HepG2 (cell line): ENCODE data around the gene SDR42E2. TPM values are rescaled to one million over a fixed set of nuclear protein-coding genes. Genes with fewer than 3 reads are reported as not detected.

Source experiments
- EEA1 ChIP-seq: sonication (generic); formaldehyde crosslinking; IDR thresholded peaks from 2 replicates; pipeline ENCODE4 v1.5.1; 2020; ENCODE audit warnings: mild to moderate bottlenecking, missing genetic modification reagents, borderline replicate concordance
- ESRRA ChIP-seq: sonication (generic); formaldehyde crosslinking; IDR thresholded peaks from 2 replicates; pipeline ENCODE4 v1.5.1; 2020; ENCODE audit warnings: mild to moderate bottlenecking, low read depth, missing genetic modification reagents
- MAZ ChIP-seq, 2 experiments: sonication (generic) in 1 of 2; formaldehyde crosslinking in 1 of 2; IDR thresholded peaks; 2 replicates each; pipeline versions ENCODE4 v1.5.0 to v1.6.1; 2012 to 2020; ENCODE audit warnings: low read depth in 2 of 2, mild to moderate bottlenecking in 2 of 2, borderline replicate concordance in 1 of 2, improper control_type of control experiment in 1 of 2, low read length in 1 of 2, missing genetic modification reagents in 1 of 2, moderate library complexity in 1 of 2
- MIER2 ChIP-seq: IDR thresholded peaks from 2 replicates; pipeline ENCODE4 v1.6.1; 2016; ENCODE audit warnings: missing biosample characterization, missing genetic modification reagents
- NFATC3 ChIP-seq: sonication (generic); formaldehyde crosslinking; IDR thresholded peaks from 2 replicates; pipeline ENCODE4 v1.5.1; 2020; ENCODE audit warnings: mild to moderate bottlenecking, missing genetic modification reagents
- PRMT3 ChIP-seq: sonication (generic); formaldehyde crosslinking; IDR thresholded peaks from 2 replicates; pipeline ENCODE4 v1.8.1; 2022; ENCODE audit warnings: low read depth, mild to moderate bottlenecking, moderate library complexity, missing genetic modification reagents, borderline replicate concordance
- SCMH1 ChIP-seq: sonication (generic); formaldehyde crosslinking; IDR thresholded peaks from 2 replicates; pipeline ENCODE4 v1.9.0; 2021; ENCODE audit warnings: missing genetic modification reagents, mild to moderate bottlenecking, borderline replicate concordance
- SKI ChIP-seq: fragments of 450-650 bp; IDR thresholded peaks from one replicate; pipeline ENCODE4 v1.6.1; 2018; ENCODE audit warnings: mild to moderate bottlenecking; ENCODE audit not compliant: partially characterized antibody
- ZBTB7B ChIP-seq: sonication (generic); formaldehyde crosslinking; IDR thresholded peaks from 2 replicates; pipeline ENCODE4 v1.4.0; 2020; ENCODE audit warnings: missing genetic modification reagents
- ZFX ChIP-seq: sonication (generic); formaldehyde crosslinking; IDR thresholded peaks from 2 replicates; pipeline ENCODE4 v1.4.0; 2020; ENCODE audit warnings: mild to moderate bottlenecking, low read depth, missing genetic modification reagents, moderate library complexity
- ZNF121 ChIP-seq: sonication (generic); formaldehyde crosslinking; IDR thresholded peaks from 2 replicates; pipeline ENCODE4 v1.5.0; 2020; ENCODE audit warnings: mild to moderate bottlenecking, missing genetic modification reagents
- ZNF17 ChIP-seq: sonication (generic); formaldehyde crosslinking; IDR thresholded peaks from 2 replicates; pipeline ENCODE4 v1.5.0; 2020; ENCODE audit warnings: mild to moderate bottlenecking, missing genetic modification reagents
- ZNF354B ChIP-seq: sonication (generic); formaldehyde crosslinking; IDR thresholded peaks from 2 replicates; pipeline ENCODE4 v1.8.0; 2022; ENCODE audit warnings: mild to moderate bottlenecking, missing genetic modification reagents
- ZNF605 ChIP-seq: sonication (generic); formaldehyde crosslinking; IDR thresholded peaks from 2 replicates; pipeline ENCODE4 v1.8.0; 2022; ENCODE audit warnings: mild to moderate bottlenecking, missing genetic modification reagents
- ZNF747 ChIP-seq: sonication (generic); formaldehyde crosslinking; IDR thresholded peaks from 2 replicates; pipeline ENCODE4 v1.8.1; 2023; ENCODE audit warnings: missing genetic modification reagents, mild to moderate bottlenecking, borderline replicate concordance
- ZNF749 ChIP-seq: sonication (generic); formaldehyde crosslinking; IDR thresholded peaks from 2 replicates; pipeline ENCODE4 v1.8.0; 2022; ENCODE audit warnings: mild to moderate bottlenecking, missing genetic modification reagents, moderate library complexity, borderline replicate concordance
- ZNF772 ChIP-seq: sonication (generic); formaldehyde crosslinking; IDR thresholded peaks from 2 replicates; pipeline ENCODE4 v1.5.0; 2020; ENCODE audit warnings: mild to moderate bottlenecking, missing genetic modification reagents
- ZNF790 ChIP-seq: sonication (generic); formaldehyde crosslinking; IDR thresholded peaks from 2 replicates; pipeline ENCODE4 v1.8.0; 2022; ENCODE audit warnings: missing genetic modification reagents, mild to moderate bottlenecking, borderline replicate concordance
- ZNF792 ChIP-seq: IDR thresholded peaks from 2 replicates; pipeline ENCODE4 v1.6.1; 2016
- polyA plus RNA-seq, 8 experiments: library from polyadenylated mRNA; depleted of rRNA in 3 of 8; stranded (reverse) in 7 of 8; unstranded in 1 of 8; fragments of >200 nt; fragmentation: Illumina TruSeq in 4 of 8; extraction: Trizol in 4 of 8; gene quantifications; 2 replicates each; pipeline versions ENCODE4 v1.2.1 to v1.2.3, GENCODE V29; 2011 to 2016; ENCODE audit warnings: low read depth in 4 of 8, missing spikeins in 1 of 8, mixed read lengths in 1 of 8; ENCODE audit not compliant: insufficient read depth in 1 of 8
- total RNA-seq, 5 experiments: library from RNA; depleted of rRNA; stranded (reverse); fragments of >200 nt; fragmentation: Illumina TruSeq; extraction: Trizol; gene quantifications; 2 replicates each; pipeline ENCODE4 v1.2.3, GENCODE V29; 2016; ENCODE audit warnings: low read depth in 1 of 5
- TF ChIP-seq, protein P1 (sequence below): sonication (generic); formaldehyde crosslinking; IDR thresholded peaks from 2 replicates; pipeline ENCODE4 v1.4.0; 2020; ENCODE audit warnings: missing genetic modification reagents, mild to moderate bottlenecking, borderline replicate concordance
- TF ChIP-seq, protein P2 (sequence below): sonication (generic); formaldehyde crosslinking; conservative IDR thresholded peaks from 2 replicates; pipeline ENCODE4 v1.4.0; 2020; ENCODE audit warnings: missing genetic modification reagents
- TF ChIP-seq, protein P3 (sequence below): sonication (generic); formaldehyde crosslinking; IDR thresholded peaks from 2 replicates; pipeline ENCODE4 v1.8.1; 2023; ENCODE audit warnings: mild to moderate bottlenecking, inconsistent platforms, moderate library complexity, missing genetic modification reagents, borderline replicate concordance

The SDR42E2 gene
- total and polyA plus RNA-seq, 2 of the 13 experiments (the other 11 are each of a cell fraction or from before 2014, with no cell fraction given): 0.05 to 0.11 TPM

DNA sequence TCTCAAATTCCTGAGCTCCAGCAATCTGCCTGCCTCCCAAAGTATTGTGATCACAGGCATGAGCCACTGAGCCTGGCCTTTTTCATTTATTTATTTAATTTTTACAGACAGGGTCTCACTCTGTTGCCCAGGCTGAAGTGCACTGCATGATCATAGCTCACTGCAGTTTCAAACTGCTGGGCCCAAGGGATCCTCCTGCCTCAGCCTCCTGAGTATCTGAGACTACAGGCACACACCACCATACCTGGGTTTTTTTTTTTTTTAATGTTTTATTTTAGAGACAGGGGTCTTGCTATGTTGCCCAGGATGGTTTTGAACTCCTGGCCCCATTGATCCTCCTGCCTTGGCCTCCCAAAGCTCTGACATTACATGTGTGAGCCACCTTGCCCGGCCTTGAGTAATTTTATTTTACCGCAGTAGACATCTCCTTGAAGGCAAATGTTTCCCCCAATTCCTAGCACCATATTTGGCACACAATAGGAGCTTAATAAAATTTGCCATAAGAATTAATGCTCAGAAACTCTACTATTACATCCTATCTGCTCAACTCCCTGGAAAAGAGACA, 41.9 kb downstream of the SDR42E2 start (continued):
- TF ChIP-seq ZFX (CRISPR knock-in tag) (no peak), ZNF354B (CRISPR knock-in tag) (no peak), MAZ (IDR thresholded peaks at IDR 0.05; ENCODE audit: borderline replicate concordance, low read depth, low read length) (no peak), MAZ (CRISPR knock-in tag; IDR thresholded peaks at IDR 0.05; ENCODE audit: low read depth) (0 out of 2 replicates have a peak, but pooled peaks have one; percentile 37), PRMT3 (CRISPR knock-in tag) (no peak), MIER2 (CRISPR knock-in tag) (0 out of 2 replicates have a peak, but pooled peaks have one; percentile 37), ZNF121 (CRISPR knock-in tag) (peak; percentile 89), ZNF17 (CRISPR knock-in tag) (peak; percentile 38; the same call in 1 of the 2 replicates), ZNF605 (CRISPR knock-in tag) (peak; percentile 6; the same call in 1 of the 2 replicates), ZNF772 (CRISPR knock-in tag) (0 out of 2 replicates have a peak, but pooled peaks have one; percentile 32), ZNF749 (CRISPR knock-in tag) (no peak), SKI (no peak), ZNF747 (no peak), ZNF792 (CRISPR knock-in tag) (0 out of 2 replicates have a peak, but pooled peaks have one; percentile 7), EEA1 (no peak), ZNF790 (no peak), ZBTB7B (no peak), ESRRA (no peak), SCMH1 (CRISPR knock-in tag) (no peak), NFATC3 (CRISPR knock-in tag) (no peak)
- TF ChIP-seq, protein P1, sequence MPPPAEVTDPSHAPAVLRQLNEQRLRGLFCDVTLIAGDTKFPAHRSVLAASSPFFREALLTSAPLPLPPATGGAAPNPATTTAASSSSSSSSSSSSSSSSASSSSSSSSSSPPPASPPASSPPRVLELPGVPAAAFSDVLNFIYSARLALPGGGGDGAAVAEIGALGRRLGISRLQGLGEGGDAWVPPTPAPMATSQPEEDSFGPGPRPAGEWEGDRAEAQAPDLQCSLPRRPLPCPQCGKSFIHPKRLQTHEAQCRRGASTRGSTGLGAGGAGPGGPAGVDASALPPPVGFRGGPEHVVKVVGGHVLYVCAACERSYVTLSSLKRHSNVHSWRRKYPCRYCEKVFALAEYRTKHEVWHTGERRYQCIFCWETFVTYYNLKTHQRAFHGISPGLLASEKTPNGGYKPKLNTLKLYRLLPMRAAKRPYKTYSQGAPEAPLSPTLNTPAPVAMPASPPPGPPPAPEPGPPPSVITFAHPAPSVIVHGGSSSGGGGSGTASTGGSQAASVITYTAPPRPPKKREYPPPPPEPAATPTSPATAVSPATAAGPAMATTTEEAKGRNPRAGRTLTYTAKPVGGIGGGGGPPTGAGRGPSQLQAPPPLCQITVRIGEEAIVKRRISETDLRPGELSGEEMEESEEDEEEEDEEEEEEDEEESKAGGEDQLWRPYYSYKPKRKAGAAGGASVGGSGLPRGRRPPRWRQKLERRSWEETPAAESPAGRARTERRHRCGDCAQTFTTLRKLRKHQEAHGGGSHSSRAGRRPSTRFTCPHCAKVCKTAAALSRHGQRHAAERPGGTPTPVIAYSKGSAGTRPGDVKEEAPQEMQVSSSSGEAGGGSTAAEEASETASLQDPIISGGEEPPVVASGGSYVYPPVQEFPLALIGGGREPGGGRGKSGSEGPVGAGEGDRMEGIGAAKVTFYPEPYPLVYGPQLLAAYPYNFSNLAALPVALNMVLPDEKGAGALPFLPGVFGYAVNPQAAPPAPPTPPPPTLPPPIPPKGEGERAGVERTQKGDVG (CRISPR knock-in tag): no peak
- TF ChIP-seq, protein P2, sequence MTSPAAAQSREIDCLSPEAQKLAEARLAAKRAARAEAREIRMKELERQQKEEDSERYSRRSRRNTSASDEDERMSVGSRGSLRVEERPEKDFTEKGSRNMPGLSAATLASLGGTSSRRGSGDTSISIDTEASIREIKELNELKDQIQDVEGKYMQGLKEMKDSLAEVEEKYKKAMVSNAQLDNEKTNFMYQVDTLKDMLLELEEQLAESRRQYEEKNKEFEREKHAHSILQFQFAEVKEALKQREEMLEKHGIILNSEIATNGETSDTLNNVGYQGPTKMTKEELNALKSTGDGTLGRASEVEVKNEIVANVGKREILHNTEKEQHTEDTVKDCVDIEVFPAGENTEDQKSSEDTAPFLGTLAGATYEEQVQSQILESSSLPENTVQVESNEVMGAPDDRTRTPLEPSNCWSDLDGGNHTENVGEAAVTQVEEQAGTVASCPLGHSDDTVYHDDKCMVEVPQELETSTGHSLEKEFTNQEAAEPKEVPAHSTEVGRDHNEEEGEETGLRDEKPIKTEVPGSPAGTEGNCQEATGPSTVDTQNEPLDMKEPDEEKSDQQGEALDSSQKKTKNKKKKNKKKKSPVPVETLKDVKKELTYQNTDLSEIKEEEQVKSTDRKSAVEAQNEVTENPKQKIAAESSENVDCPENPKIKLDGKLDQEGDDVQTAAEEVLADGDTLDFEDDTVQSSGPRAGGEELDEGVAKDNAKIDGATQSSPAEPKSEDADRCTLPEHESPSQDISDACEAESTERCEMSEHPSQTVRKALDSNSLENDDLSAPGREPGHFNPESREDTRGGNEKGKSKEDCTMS (CRISPR knock-in tag): no peak
- TF ChIP-seq, protein P3, sequence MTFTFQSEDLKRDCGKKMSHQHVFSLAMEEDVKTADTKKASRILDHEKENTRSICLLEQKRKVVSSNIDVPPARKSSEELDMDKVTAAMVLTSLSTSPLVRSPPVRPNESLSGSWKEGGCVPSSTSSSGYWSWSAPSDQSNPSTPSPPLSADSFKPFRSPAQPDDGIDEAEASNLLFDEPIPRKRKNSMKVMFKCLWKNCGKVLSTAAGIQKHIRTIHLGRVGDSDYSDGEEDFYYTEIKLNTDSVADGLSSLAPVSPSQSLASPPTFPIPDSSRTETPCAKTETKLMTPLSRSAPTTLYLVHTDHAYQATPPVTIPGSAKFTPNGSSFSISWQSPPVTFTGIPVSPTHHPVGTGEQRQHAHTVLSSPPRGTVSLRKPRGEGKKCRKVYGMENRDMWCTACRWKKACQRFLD (CRISPR knock-in tag): no peak
